ENCODE measurements around the gene DIS3L2. TPM values are rescaled to one million over a fixed set of nuclear protein-coding genes. Genes with fewer than 3 reads are reported as not detected.

The DIS3L2 gene
- total and polyA plus RNA-seq, 3 experiments from 2014 or later = 16.4 to 29.5 (median 28.6) TPM

GRCh38 chr2:232255033-232255432, 293.5 kb downstream of the DIS3L2 start:
- Histone ChIP-seq H3K27ac (ENCODE audit: low read depth, low read length) (no peak overlapping the region), H3K4me1 (ENCODE audit: insufficient read depth, low read length) (no peaks in the 10 kb centered on the region), H3K36me3 (ENCODE audit: insufficient read depth, low read length) (no peaks in the 10 kb centered on the region), H3K9me3 (ENCODE audit: low read length) (no peaks in the 10 kb centered on the region), H3K27me3 (ENCODE audit: insufficient read depth, low read length, poor library complexity, severe bottlenecking) (no peaks in the 10 kb centered on the region), H3K4me3 (ENCODE audit: low read length) (no peak overlapping the region)
- H3K9me3 Mint-ChIP-seq = no peaks in the 10 kb centered on the region
- peaks cover 3 to 57% (median 22%) of the 10 kb centered on the region in 3 donors for H3K36me3 Mint-ChIP-seq
- H3K27me3 Mint-ChIP-seq = peaks cover 0 to 3% of the 10 kb centered on the region in 2 donors
- no peak for DNase-seq
- ChIA-PET CTCF (no interaction called here), POLR2A (no interaction called here)
- peak overlapping the region in 1 of 8 donors; percentile 42 for H3K27ac Mint-ChIP-seq
- H3K4me3 Mint-ChIP-seq = no peak overlapping the region
- H3K4me1 Mint-ChIP-seq = no peaks in the 10 kb centered on the region

DNA sequence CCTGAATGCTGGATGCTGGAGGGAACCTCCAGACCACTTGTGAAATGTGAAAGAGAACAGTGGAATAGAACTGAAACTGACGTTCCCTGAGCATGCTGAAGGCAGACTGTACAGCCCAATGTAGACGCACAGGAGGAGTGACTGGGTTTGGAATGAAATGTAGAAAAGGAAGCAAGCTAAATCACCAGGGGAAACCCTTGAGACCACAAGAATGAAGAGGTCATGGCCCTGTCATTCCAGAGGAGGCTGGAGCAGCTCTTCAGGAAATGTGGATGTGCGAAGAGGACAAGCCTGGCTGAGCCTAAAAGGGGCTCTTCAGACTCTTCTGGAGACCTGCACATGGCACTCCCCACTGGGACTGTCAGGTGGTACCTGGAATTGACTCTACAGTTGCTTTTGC, 298.6 kb downstream of the DIS3L2 start:
- Mint-ChIP-seq H3K27ac (peak overlapping the region in 3 of 8 donors; percentile 4 to 55 (median 35)), H3K27me3 (peaks cover 0 to 3% of the 10 kb centered on the region in 2 donors), H3K36me3 (peaks cover 13 to 79% (median 35%) of the 10 kb centered on the region in 3 donors), H3K4me3 (no peak overlapping the region), H3K4me1 (no peaks in the 10 kb centered on the region), H3K9me3 (no peaks in the 10 kb centered on the region)
- Histone ChIP-seq H3K27ac (ENCODE audit: low read depth, low read length) (no peak overlapping the region), H3K36me3 (ENCODE audit: insufficient read depth, low read length) (peaks cover 14% of the 10 kb centered on the region), H3K4me1 (ENCODE audit: insufficient read depth, low read length) (no peaks in the 10 kb centered on the region), H3K9me3 (ENCODE audit: low read length) (no peaks in the 10 kb centered on the region), H3K4me3 (ENCODE audit: low read length) (no peak overlapping the region), H3K27me3 (ENCODE audit: insufficient read depth, low read length, poor library complexity, severe bottlenecking) (no peaks in the 10 kb centered on the region)
- CTCF ChIA-PET = no interaction called here
- POLR2A ChIA-PET = no interaction called here
- no peak for DNase-seq

DNA sequence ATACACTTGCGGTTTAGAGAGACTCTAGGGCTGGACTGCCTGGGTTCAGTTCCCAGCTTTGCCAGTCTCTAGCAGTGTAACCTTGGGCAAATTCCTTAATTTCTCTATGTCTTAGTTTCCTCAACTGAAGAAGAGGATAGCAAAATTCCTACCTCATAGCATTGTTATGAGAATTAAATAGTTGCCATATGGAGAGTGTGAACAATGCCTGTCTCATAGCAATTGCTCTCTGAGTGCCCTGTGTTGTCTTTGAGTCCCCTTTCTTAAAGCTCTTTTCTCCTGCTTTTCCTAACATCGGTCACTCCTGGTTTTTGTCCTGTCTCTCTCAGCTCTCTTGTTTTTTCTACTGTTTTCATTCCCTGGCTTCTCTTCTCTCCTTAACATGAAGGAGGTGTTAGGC, 300.3 kb downstream of the DIS3L2 start:
- ChIA-PET CTCF (no interaction called here), POLR2A (no interaction called here)
- no peak for DNase-seq

GRCh38 chr2:232263295-232263694, 301.8 kb downstream of the DIS3L2 start:
- no peak overlapping the region for H3K27ac Mint-ChIP-seq
- H3K36me3 ChIP-seq (ENCODE audit: insufficient read depth, low read length) = peaks cover 18% of the 10 kb centered on the region
- H3K4me3 ChIP-seq (ENCODE audit: low read length) = no peak overlapping the region
- H3K4me3 Mint-ChIP-seq = no peak overlapping the region
- CTCF ChIA-PET = no interaction called here
- no peaks in the 10 kb centered on the region for H3K27me3 Mint-ChIP-seq
- H3K27ac ChIP-seq (ENCODE audit: low read depth, low read length) = no peak overlapping the region
- peaks cover 13 to 82% (median 33%) of the 10 kb centered on the region in 3 donors for H3K36me3 Mint-ChIP-seq
- DNase-seq = no peak
- POLR2A ChIA-PET = no interaction called here
- no peaks in the 10 kb centered on the region for H3K4me1 ChIP-seq (ENCODE audit: insufficient read depth, low read length)
- H3K9me3 ChIP-seq (ENCODE audit: low read length) = no peaks in the 10 kb centered on the region
- no peaks in the 10 kb centered on the region for H3K27me3 ChIP-seq (ENCODE audit: insufficient read depth, low read length, poor library complexity, severe bottlenecking)
- no peaks in the 10 kb centered on the region for H3K9me3 Mint-ChIP-seq
- no peaks in the 10 kb centered on the region for H3K4me1 Mint-ChIP-seq

More for the DNA sequence above, 300.3 kb downstream of the DIS3L2 start:
- H3K27ac Mint-ChIP-seq = no peak overlapping the region
- Histone ChIP-seq H3K4me3 (ENCODE audit: low read length) (no peak overlapping the region), H3K27me3 (ENCODE audit: insufficient read depth, low read length, poor library complexity, severe bottlenecking) (no peaks in the 10 kb centered on the region), H3K36me3 (ENCODE audit: insufficient read depth, low read length) (peaks cover 14% of the 10 kb centered on the region), H3K9me3 (ENCODE audit: low read length) (no peaks in the 10 kb centered on the region), H3K4me1 (ENCODE audit: insufficient read depth, low read length) (no peaks in the 10 kb centered on the region), H3K27ac (ENCODE audit: low read depth, low read length) (no peak overlapping the region)
- H3K27me3 Mint-ChIP-seq = no peaks in the 10 kb centered on the region
- peaks cover 13 to 84% (median 35%) of the 10 kb centered on the region in 3 donors for H3K36me3 Mint-ChIP-seq
- no peaks in the 10 kb centered on the region for H3K9me3 Mint-ChIP-seq
- H3K4me1 Mint-ChIP-seq = no peaks in the 10 kb centered on the region
- H3K4me3 Mint-ChIP-seq = no peak overlapping the region

DNA sequence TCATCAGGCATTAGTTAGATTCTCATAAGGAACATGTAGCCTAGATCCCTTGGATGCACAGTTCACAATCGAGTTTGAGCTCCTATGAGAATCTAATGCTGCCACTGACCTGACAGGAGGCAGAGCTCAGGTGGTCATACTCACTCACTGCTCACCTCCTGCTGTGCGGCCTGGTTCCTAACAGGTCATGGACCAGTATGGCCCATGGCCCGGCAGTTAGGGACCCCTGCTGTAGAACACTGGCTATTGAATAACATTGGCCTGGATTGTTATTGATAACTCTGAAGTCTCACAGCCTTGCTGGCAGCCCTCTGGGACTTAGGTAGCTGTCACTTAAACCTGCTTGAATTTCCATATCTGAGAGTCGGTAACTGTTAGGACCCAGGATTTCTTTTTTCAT, 302.6 kb downstream of the DIS3L2 start:
- H3K36me3 ChIP-seq (ENCODE audit: insufficient read depth, low read length) = peaks cover 18% of the 10 kb centered on the region
- H3K4me1 Mint-ChIP-seq = no peaks in the 10 kb centered on the region
- no peak for DNase-seq
- H3K27ac Mint-ChIP-seq = no peak overlapping the region
- H3K27ac ChIP-seq (ENCODE audit: low read depth, low read length) = no peak overlapping the region
- CTCF ChIA-PET = no interaction called here
- no peaks in the 10 kb centered on the region for H3K27me3 ChIP-seq (ENCODE audit: insufficient read depth, low read length, poor library complexity, severe bottlenecking)
- no peaks in the 10 kb centered on the region for H3K9me3 Mint-ChIP-seq
- no peaks in the 10 kb centered on the region for H3K4me1 ChIP-seq (ENCODE audit: insufficient read depth, low read length)
- H3K4me3 Mint-ChIP-seq = no peak overlapping the region
- H3K9me3 ChIP-seq (ENCODE audit: low read length) = no peaks in the 10 kb centered on the region
- no peaks in the 10 kb centered on the region for H3K27me3 Mint-ChIP-seq
- POLR2A ChIA-PET = no interaction called here
- peaks cover 13 to 85% (median 27%) of the 10 kb centered on the region in 3 donors for H3K36me3 Mint-ChIP-seq
- no peak overlapping the region for H3K4me3 ChIP-seq (ENCODE audit: low read length)

DNA sequence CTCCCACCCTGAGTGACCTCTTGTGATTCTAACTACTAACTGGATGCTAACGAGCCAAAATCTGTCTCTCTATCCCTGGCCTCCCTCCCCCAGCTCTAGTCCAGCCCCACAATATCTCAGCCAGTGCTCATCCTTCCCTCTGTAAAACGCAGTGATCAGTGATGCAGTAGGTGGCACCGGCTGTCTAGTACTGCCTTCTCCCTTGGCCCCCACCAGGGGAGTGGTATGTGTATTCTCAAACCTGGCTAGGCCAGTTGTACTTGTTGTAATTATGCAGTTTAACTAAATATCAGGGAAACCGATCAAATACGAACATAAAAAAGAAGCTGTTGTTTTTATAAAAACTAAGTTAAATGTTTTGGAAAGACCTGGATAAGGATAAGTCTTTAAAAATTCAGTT, 303.8 kb downstream of the DIS3L2 start:
- Histone ChIP-seq H3K36me3 (ENCODE audit: insufficient read depth, low read length) (peaks cover 18% of the 10 kb centered on the region), H3K4me1 (ENCODE audit: insufficient read depth, low read length) (no peaks in the 10 kb centered on the region), H3K27ac (ENCODE audit: low read depth, low read length) (no peak overlapping the region), H3K27me3 (ENCODE audit: insufficient read depth, low read length, poor library complexity, severe bottlenecking) (no peaks in the 10 kb centered on the region), H3K4me3 (ENCODE audit: low read length) (no peak overlapping the region), H3K9me3 (ENCODE audit: low read length) (no peaks in the 10 kb centered on the region)
- no peak overlapping the region for H3K4me3 Mint-ChIP-seq
- H3K4me1 Mint-ChIP-seq = no peaks in the 10 kb centered on the region
- peaks cover 10 to 81% (median 27%) of the 10 kb centered on the region in 3 donors for H3K36me3 Mint-ChIP-seq
- no peaks in the 10 kb centered on the region for H3K27me3 Mint-ChIP-seq
- H3K9me3 Mint-ChIP-seq = no peaks in the 10 kb centered on the region
- peak overlapping the region in 3 of 8 donors; percentile 66 to 92 (median 76) for H3K27ac Mint-ChIP-seq
- DNase-seq = no peak
- ChIA-PET CTCF (no interaction called here), POLR2A (no interaction called here)

DNA sequence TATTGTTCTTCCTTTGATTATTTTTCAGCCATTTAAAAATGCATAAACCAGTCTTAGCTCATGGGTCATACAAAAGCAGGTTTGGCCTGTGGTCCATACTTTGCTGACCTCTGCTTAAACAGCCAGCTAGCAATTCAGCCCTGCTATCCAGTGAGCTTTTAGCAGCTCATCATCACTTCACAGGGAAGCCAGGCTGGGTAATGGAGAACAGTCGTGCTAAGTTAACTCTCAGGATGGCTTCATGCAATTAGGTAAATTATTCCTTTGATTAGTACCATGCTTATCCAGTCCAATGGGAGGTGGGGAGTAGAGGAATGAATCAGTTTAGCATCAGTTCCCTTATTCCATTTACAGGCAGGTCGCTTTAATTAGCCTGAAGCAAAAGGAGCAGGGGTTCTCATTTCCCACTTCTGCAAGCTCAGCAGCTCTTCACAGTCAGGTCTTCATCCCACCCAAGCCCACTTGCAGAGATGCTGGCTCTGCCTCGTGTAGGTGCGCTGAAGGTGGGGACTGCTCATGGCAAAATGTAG, 307.2 kb downstream of the DIS3L2 start:
- POLR2A ChIA-PET = no interaction called here
- no peak overlapping the region for H3K4me3 ChIP-seq (ENCODE audit: low read length)

DNA sequence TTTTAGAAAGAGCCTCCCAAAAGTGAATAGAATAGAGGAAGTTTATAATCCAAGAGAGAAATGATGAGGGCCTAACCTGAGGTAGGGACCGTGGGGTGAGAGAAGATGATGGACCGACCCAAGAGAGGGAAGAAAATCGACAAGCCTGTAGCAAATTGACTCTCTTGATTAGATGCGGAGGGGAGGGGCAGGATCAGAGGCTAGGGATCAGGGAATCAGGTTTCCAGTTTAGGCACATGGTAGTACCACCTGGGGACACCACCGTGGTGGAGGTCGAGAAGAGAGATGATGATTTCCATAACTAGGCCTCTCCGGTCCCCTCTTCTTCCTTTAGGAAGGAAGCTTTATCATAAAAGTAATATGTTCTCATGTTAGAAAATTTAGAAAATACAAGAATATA, 308.4 kb downstream of the DIS3L2 start:
- peaks cover 0 to 58% (median 10%) of the 10 kb centered on the region in 3 donors for H3K36me3 Mint-ChIP-seq
- no peak overlapping the region for H3K4me3 ChIP-seq (ENCODE audit: low read length)
- no peaks in the 10 kb centered on the region for H3K27me3 ChIP-seq (ENCODE audit: insufficient read depth, low read length, poor library complexity, severe bottlenecking)
- H3K9me3 ChIP-seq (ENCODE audit: low read length) = no peaks in the 10 kb centered on the region
- DNase-seq = no peak
- peaks cover 0 to 3% of the 10 kb centered on the region in 2 donors for H3K27me3 Mint-ChIP-seq
- H3K27ac ChIP-seq (ENCODE audit: low read depth, low read length) = no peak overlapping the region
- no peaks in the 10 kb centered on the region for H3K9me3 Mint-ChIP-seq
- H3K36me3 ChIP-seq (ENCODE audit: insufficient read depth, low read length) = peaks cover 3% of the 10 kb centered on the region
- H3K4me3 Mint-ChIP-seq = no peak overlapping the region
- peak overlapping the region in 1 of 8 donors; percentile 17 for H3K27ac Mint-ChIP-seq
- H3K4me1 Mint-ChIP-seq = no peaks in the 10 kb centered on the region
- ChIA-PET POLR2A (no interaction called here), CTCF (interaction anchor here (1.2 kb wide), 1 partner anchor 24 kb away, joined by 3 read pairs; no protein-coding TSS in a partner anchor)
- H3K4me1 ChIP-seq (ENCODE audit: insufficient read depth, low read length) = no peaks in the 10 kb centered on the region

More for the DNA sequence above, 307.2 kb downstream of the DIS3L2 start:
- H3K36me3 Mint-ChIP-seq = peaks cover 4 to 62% (median 14%) of the 10 kb centered on the region in 3 donors
- H3K27ac Mint-ChIP-seq = no peak overlapping the region
- H3K4me1 Mint-ChIP-seq = no peaks in the 10 kb centered on the region
- no peak overlapping the region for H3K4me3 Mint-ChIP-seq
- Histone ChIP-seq H3K27ac (ENCODE audit: low read depth, low read length) (no peak overlapping the region), H3K36me3 (ENCODE audit: insufficient read depth, low read length) (peaks cover 13% of the 10 kb centered on the region), H3K9me3 (ENCODE audit: low read length) (no peaks in the 10 kb centered on the region), H3K4me1 (ENCODE audit: insufficient read depth, low read length) (no peaks in the 10 kb centered on the region), H3K27me3 (ENCODE audit: insufficient read depth, low read length, poor library complexity, severe bottlenecking) (no peaks in the 10 kb centered on the region)
- no peak for DNase-seq
- no peaks in the 10 kb centered on the region for H3K9me3 Mint-ChIP-seq
- CTCF ChIA-PET = interaction anchor here (1.2 kb wide), 1 partner anchor 25 kb away, joined by 3 read pairs; no protein-coding TSS in a partner anchor
- peaks cover 0 to 3% of the 10 kb centered on the region in 2 donors for H3K27me3 Mint-ChIP-seq

Measured in CD8-positive, alpha-beta memory T cell (primary cell).